Neural progenitor cell (in vitro differentiated cells): ENCODE results near the gene AFMID.

Source experiments
- EZH2 ChIP-seq: fragments of 200-600 bp; sonication (generic); IDR thresholded peaks from 2 replicates; pipeline ENCODE4 v1.6.1; 2017; ENCODE audit warnings: antibody characterized with exemption, mild to moderate bottlenecking, moderate library complexity
- EZH2phosphoT487 ChIP-seq: fragments of 200-600 bp; sonication (generic); IDR thresholded peaks from 2 replicates; pipeline ENCODE4 v1.6.1; 2017; ENCODE audit warnings: antibody characterized with exemption
- TF ChIP-seq, protein P1 (sequence below): fragments of 200-600 bp; sonication (generic); IDR thresholded peaks from 2 replicates; pipeline ENCODE4 v1.5.1; 2017; ENCODE audit warnings: antibody characterized with exemption, mild to moderate bottlenecking

DNA sequence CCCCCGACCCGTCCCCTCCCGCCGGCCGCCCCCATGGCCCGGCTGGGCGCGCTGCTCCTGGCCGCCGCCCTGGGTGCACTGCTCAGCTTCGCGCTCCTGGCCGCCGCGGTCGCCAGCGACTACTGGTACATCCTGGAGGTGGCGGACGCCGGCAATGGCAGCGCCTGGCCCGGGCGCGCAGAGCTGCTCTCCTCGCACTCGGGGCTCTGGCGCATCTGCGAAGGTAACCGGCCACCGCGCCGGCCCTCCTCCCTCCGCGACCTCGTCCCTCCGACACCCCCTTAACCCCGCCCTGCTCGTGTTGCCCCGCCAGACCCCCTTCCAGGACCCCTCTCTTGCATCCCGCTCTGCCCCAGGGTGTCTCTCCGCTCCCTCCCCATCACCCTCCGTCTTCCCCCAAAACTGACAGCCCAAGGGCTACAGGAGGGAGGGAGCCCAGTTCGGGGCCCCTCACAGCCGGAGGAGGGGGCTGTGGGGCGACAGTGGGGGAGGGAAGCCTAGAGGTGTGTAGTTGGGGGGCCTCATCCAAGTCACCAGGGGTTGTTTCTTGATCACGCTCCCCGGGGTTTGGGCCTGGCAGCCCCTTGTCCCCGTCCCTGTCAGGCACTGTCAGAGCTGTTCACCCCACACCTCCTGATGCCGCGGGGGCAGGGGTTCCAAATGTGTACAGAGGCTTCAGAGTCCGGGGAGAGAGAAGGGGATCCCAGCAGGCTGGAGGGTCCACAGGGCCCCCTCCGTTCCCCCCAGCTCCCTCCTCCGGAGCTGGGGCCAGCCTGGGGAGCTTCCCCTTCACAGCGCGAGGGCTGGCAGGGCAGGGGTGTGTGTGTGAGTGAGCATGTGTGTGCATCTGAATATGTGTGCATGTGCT is 45.1 kb downstream of the AFMID start:
- TF ChIP-seq EZH2 (peak; percentile 70), EZH2phosphoT487 (peak; percentile 42)
- TF ChIP-seq, protein P1, sequence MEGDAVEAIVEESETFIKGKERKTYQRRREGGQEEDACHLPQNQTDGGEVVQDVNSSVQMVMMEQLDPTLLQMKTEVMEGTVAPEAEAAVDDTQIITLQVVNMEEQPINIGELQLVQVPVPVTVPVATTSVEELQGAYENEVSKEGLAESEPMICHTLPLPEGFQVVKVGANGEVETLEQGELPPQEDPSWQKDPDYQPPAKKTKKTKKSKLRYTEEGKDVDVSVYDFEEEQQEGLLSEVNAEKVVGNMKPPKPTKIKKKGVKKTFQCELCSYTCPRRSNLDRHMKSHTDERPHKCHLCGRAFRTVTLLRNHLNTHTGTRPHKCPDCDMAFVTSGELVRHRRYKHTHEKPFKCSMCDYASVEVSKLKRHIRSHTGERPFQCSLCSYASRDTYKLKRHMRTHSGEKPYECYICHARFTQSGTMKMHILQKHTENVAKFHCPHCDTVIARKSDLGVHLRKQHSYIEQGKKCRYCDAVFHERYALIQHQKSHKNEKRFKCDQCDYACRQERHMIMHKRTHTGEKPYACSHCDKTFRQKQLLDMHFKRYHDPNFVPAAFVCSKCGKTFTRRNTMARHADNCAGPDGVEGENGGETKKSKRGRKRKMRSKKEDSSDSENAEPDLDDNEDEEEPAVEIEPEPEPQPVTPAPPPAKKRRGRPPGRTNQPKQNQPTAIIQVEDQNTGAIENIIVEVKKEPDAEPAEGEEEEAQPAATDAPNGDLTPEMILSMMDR: no peak
